Peyer's patch (tissue), 4 donors: ENCODE data around the gene IPCEF1.

Experiments
- CTCF ChIP-seq, 6 experiments: fragments of 450-650 bp in 4 of 6; fragments of 200-600 bp in 2 of 6; sonication (generic) in 1 of 6; IDR thresholded peaks; one replicate each; pipeline ENCODE4 v1.5.1; 2017 to 2019; ENCODE audit warnings: antibody characterized with exemption in 6 of 6, mild to moderate bottlenecking in 3 of 6, moderate library complexity in 1 of 6
- POLR2A ChIP-seq, 2 donors: fragments of 450-650 bp; IDR thresholded peaks; one replicate each; pipeline ENCODE4 v1.5.1; 2017; ENCODE audit warnings: antibody characterized with exemption in 2 of 2, mild to moderate bottlenecking in 2 of 2, moderate library complexity in 2 of 2

- TF ChIP-seq POLR2A (IDR thresholded peaks at IDR 0.05) (no peak), CTCF (IDR thresholded peaks at IDR 0.05) (no peak)
Observed at GRCh38 chr6:154138793-154139192, 217.8 kb downstream of the IPCEF1 start.
